H9 (cell line): ENCODE results near the gene CST3. TPM values are rescaled to one million over a fixed set of nuclear protein-coding genes. Genes with fewer than 3 reads are reported as not detected.

Experiments
- DNase-seq: peaks from one replicate; pipeline ENCODE4 v3.0.0-alpha.2; 2017
- H2AFZ ChIP-seq: one replicate; pipeline ENCODE4 v1.6.1; 2013; ENCODE audit warnings: mild to moderate bottlenecking, low read length, control low read depth, moderate library complexity
- H2AK5ac ChIP-seq: 2 replicates; pipeline ENCODE4 v1.6.1; 2013; ENCODE audit warnings: low read length, control low read depth, mixed read lengths; ENCODE audit not compliant: insufficient read length
- H2BK120ac ChIP-seq: one replicate; pipeline ENCODE4 v1.6.1; 2013; ENCODE audit warnings: low read depth, mild to moderate bottlenecking, low read length, control low read depth, inconsistent platforms; ENCODE audit not compliant: poor library complexity, severe bottlenecking
- H2BK12ac ChIP-seq: 2 replicates; pipeline ENCODE4 v1.6.1; 2013; ENCODE audit warnings: low read length, control low read depth, mixed read lengths, low read depth; ENCODE audit not compliant: insufficient read length
- H2BK15ac ChIP-seq: 2 replicates; pipeline ENCODE4 v1.6.1; 2013; ENCODE audit warnings: low read depth, low read length, control low read depth
- H2BK20ac ChIP-seq: one replicate; pipeline ENCODE4 v1.6.1; 2013; ENCODE audit warnings: low read depth, mild to moderate bottlenecking, low read length, control low read depth, inconsistent platforms; ENCODE audit not compliant: poor library complexity, severe bottlenecking
- H2BK5ac ChIP-seq: 2 replicates; pipeline ENCODE4 v1.6.1; 2013; ENCODE audit warnings: low read length, control low read depth, mixed read lengths; ENCODE audit not compliant: insufficient read length
- H3K14ac ChIP-seq: 2 replicates; pipeline ENCODE4 v1.6.1; 2013; ENCODE audit warnings: low read length, control low read depth; ENCODE audit not compliant: insufficient read depth
- H3K18ac ChIP-seq: 2 replicates; pipeline ENCODE4 v1.6.1; 2013; ENCODE audit warnings: low read depth, mild to moderate bottlenecking, mixed read lengths, low read length, control low read depth; ENCODE audit not compliant: insufficient read length
- H3K23ac ChIP-seq: 2 replicates; pipeline ENCODE4 v1.6.1; 2013; ENCODE audit warnings: low read length, control low read depth, mixed read lengths, low read depth; ENCODE audit not compliant: insufficient read length
- H3K23me2 ChIP-seq: 2 replicates; pipeline ENCODE4 v1.6.1; 2013; ENCODE audit warnings: low read depth, mild to moderate bottlenecking, mixed read lengths, low read length, control low read depth; ENCODE audit not compliant: insufficient read length, poor library complexity, severe bottlenecking
- H3K27ac ChIP-seq: 2 replicates; pipeline ENCODE4 v1.5.1; 2013; ENCODE audit warnings: low read length, control low read depth, mixed read lengths, low read depth; ENCODE audit not compliant: insufficient read length
- H3K27me3 ChIP-seq: 2 replicates; pipeline ENCODE4 v1.6.1; 2013; ENCODE audit warnings: low read length, control low read depth, inconsistent platforms; ENCODE audit not compliant: insufficient read depth
- H3K4ac ChIP-seq: 2 replicates; pipeline ENCODE4 v1.6.1; 2013; ENCODE audit warnings: low read depth, mild to moderate bottlenecking, control low read depth, inconsistent platforms, low read length, moderate library complexity
- H3K4me1 ChIP-seq: 2 replicates; pipeline ENCODE4 v1.6.1; 2013; ENCODE audit warnings: low read length, control low read depth, inconsistent platforms; ENCODE audit not compliant: insufficient read depth
- H3K4me2 ChIP-seq: 2 replicates; pipeline ENCODE4 v1.6.1; 2013; ENCODE audit warnings: low read length, control low read depth, mixed read lengths; ENCODE audit not compliant: insufficient read length, insufficient read depth
- H3K56ac ChIP-seq: 2 replicates; pipeline ENCODE4 v1.6.1; 2013; ENCODE audit warnings: low read depth, mild to moderate bottlenecking, mixed read lengths, low read length, control low read depth; ENCODE audit not compliant: insufficient read length
- H3K79me1 ChIP-seq: 2 replicates; pipeline ENCODE4 v1.6.1; 2013; ENCODE audit warnings: low read depth, mild to moderate bottlenecking, moderate library complexity, low read length, control low read depth, inconsistent platforms; ENCODE audit not compliant: insufficient read depth, poor library complexity, severe bottlenecking
- H3K79me2 ChIP-seq: 2 replicates; pipeline ENCODE4 v1.6.1; 2013; ENCODE audit warnings: low read length, control low read depth, inconsistent platforms; ENCODE audit not compliant: insufficient read depth
- H3K9ac ChIP-seq: 2 replicates; pipeline ENCODE4 v1.6.1; 2013; ENCODE audit warnings: low read length, control low read depth, mixed read lengths; ENCODE audit not compliant: insufficient read length; ENCODE audit errors: extremely low read depth
- H3K9me3 ChIP-seq: one replicate; pipeline ENCODE4 v1.6.1; 2013; ENCODE audit warnings: low read depth, low read length, inconsistent platforms; ENCODE audit not compliant: control insufficient read depth
- H3T11ph ChIP-seq: one replicate; pipeline ENCODE4 v1.6.1; 2013; ENCODE audit warnings: mild to moderate bottlenecking, low read length, control low read depth, inconsistent platforms
- H4K20me1 ChIP-seq: one replicate; pipeline ENCODE4 v1.6.1; 2013; ENCODE audit not compliant: control insufficient read depth, insufficient read length, insufficient read depth
- H4K5ac ChIP-seq: 2 replicates; pipeline ENCODE4 v1.6.1; 2013; ENCODE audit warnings: low read depth, mild to moderate bottlenecking, mixed read lengths, low read length, control low read depth; ENCODE audit not compliant: insufficient read length
- H4K8ac ChIP-seq: replicated peaks from 2 replicates; pipeline ENCODE4 v1.6.1; 2013; ENCODE audit warnings: low read length, control low read depth, mixed read lengths, low read depth; ENCODE audit not compliant: insufficient read length
- H4K91ac ChIP-seq: 2 replicates; pipeline ENCODE4 v1.6.1; 2013; ENCODE audit warnings: low read depth, mild to moderate bottlenecking, moderate library complexity, mixed read lengths, low read length, control low read depth; ENCODE audit not compliant: insufficient read length
- H3K27ac Mint-ChIP-seq, 3 experiments: 2 replicates in 2 of 3; 3 replicates in 1 of 3; pipeline ENCODE4 v1.8.0; 2020 to 2021; ENCODE audit warnings: mixed read lengths in 3 of 3, mild to moderate bottlenecking in 1 of 3, moderate library complexity in 1 of 3
- H3K27me3 Mint-ChIP-seq: 2 replicates; pipeline ENCODE4 v1.8.0; 2021; ENCODE audit warnings: low read depth, mild to moderate bottlenecking, moderate library complexity, mixed read lengths
- H3K36me3 Mint-ChIP-seq, 3 experiments: 2 replicates in 2 of 3; 3 replicates in 1 of 3; pipeline ENCODE4 v1.8.0; 2020 to 2021; ENCODE audit warnings: low read depth in 3 of 3, mixed read lengths in 3 of 3; ENCODE audit not compliant: insufficient read depth in 1 of 3
- H3K4me1 Mint-ChIP-seq, 2 experiments: 2 replicates each; pipeline ENCODE4 v1.8.0; 2020; ENCODE audit warnings: mixed read lengths in 2 of 2
- H3K4me3 Mint-ChIP-seq, 2 experiments: 2 replicates in 1 of 2; 3 replicates in 1 of 2; pipeline ENCODE4 v1.8.0; 2020 to 2021; ENCODE audit warnings: mild to moderate bottlenecking in 2 of 2, mixed read lengths in 2 of 2, moderate library complexity in 1 of 2
- H3K9me3 Mint-ChIP-seq, 2 experiments: 2 replicates in 1 of 2; 3 replicates in 1 of 2; pipeline ENCODE4 v1.8.0; 2020; ENCODE audit warnings: mild to moderate bottlenecking in 2 of 2, mixed read lengths in 2 of 2, moderate library complexity in 1 of 2
- WGBS: extraction: QIAGEN DNeasy Blood & Tissue Kit; methylation state at CpG from one replicate; pipeline ENCODE4 v1.1.7; 2013; ENCODE audit warnings: missing lambda C conversion rate, low lambda C conversion rate, mixed read lengths; ENCODE audit not compliant: insufficient read length; ENCODE audit errors: extremely low coverage; 5-methylcytosine and 5-hydroxymethylcytosine counted together
- total RNA-seq: library from RNA; stranded (reverse); gene quantifications from 2 replicates; pipeline ENCODE4 v1.2.1, GENCODE V29; 2021
- TF ChIP-seq, protein P1 (sequence below): fragments of 200-600 bp; sonication (generic); conservative IDR thresholded peaks from 3 replicates; pipeline ENCODE4 v1.8.0; 2021; ENCODE audit warnings: antibody characterized with exemption, mild to moderate bottlenecking

CST3 gene
- total RNA-seq, 1 experiment from 2014 or later: 77.2 TPM

DNA sequence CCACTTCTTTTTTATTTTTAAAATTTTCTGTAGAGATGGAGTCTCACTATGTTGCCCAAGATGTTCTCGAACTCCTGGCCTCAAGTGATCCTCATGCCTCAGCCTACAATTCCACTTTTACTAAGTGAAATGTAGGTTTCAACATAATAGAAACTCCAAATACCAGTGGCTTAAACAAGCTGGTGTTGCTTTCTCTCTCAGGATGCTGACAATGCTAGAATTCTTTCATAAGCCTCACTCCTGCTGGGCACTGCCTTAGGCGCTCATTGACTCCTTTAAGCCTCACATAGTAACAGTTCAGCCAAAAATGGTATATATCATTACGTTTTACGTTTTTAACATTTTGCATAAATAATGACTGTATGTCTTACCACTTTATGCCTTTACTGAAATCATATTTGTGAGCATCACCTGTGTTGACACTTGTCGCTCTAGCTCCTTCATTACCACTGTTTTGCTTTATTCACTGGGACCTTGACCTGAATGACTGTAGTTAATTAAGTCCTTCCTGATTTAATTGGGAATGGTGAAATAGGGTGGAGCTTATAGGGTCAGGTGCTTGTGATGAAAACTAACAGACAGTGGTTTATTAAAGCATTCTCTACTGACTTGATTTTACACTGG lies 28.2 kb downstream of the CST3 start:
- Histone ChIP-seq H2AFZ (no peak overlapping the region), H3K4me1 (peaks cover 4% of the 10 kb centered on the region), H3K9me3 (no peaks in the 10 kb centered on the region), H2BK5ac (no peak overlapping the region), H4K8ac (no peak overlapping the region), H3K4ac (no peak overlapping the region), H2BK20ac (no peak overlapping the region), H3K27me3 (no peaks in the 10 kb centered on the region), H4K20me1 (no peaks in the 10 kb centered on the region), H3K27ac (no peak overlapping the region), H3K23me2 (no peaks in the 10 kb centered on the region), H3K14ac (no peak overlapping the region), H2AK5ac (no peak overlapping the region), H3K79me1 (no peaks in the 10 kb centered on the region), H3K18ac (no peak overlapping the region), H2BK120ac (no peak overlapping the region), H3K23ac (no peak overlapping the region), H3T11ph (no peak overlapping the region), H2BK15ac (no peak overlapping the region), H3K9ac (no peak overlapping the region), H3K56ac (no peak overlapping the region), H4K5ac (no peak overlapping the region), H3K4me2 (no peak overlapping the region), H2BK12ac (no peak overlapping the region), H3K79me2 (no peaks in the 10 kb centered on the region), H4K91ac (no peak overlapping the region)
- Mint-ChIP-seq H3K4me3 (no peak overlapping the region), H3K27me3 (peaks cover 11% of the 10 kb centered on the region), H3K9me3 (no peaks in the 10 kb centered on the region), H3K27ac (no peak overlapping the region), H3K36me3 (no peaks in the 10 kb centered on the region; a peak in 2 of 7 replicates), H3K4me1 (peaks cover 21 to 24% of the 10 kb centered on the region in 2 experiments)
- WGBS: no CpG with 5 or more reads among the region's 5 CpGs
- peak; percentile 14 for DNase-seq
- TF ChIP-seq, protein P1, sequence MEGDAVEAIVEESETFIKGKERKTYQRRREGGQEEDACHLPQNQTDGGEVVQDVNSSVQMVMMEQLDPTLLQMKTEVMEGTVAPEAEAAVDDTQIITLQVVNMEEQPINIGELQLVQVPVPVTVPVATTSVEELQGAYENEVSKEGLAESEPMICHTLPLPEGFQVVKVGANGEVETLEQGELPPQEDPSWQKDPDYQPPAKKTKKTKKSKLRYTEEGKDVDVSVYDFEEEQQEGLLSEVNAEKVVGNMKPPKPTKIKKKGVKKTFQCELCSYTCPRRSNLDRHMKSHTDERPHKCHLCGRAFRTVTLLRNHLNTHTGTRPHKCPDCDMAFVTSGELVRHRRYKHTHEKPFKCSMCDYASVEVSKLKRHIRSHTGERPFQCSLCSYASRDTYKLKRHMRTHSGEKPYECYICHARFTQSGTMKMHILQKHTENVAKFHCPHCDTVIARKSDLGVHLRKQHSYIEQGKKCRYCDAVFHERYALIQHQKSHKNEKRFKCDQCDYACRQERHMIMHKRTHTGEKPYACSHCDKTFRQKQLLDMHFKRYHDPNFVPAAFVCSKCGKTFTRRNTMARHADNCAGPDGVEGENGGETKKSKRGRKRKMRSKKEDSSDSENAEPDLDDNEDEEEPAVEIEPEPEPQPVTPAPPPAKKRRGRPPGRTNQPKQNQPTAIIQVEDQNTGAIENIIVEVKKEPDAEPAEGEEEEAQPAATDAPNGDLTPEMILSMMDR: no peak
